ENCODE results near the gene WFIKKN1.
"Not testable (repeated sequence)": the region's sequence is repeated elsewhere in the genome, so short reads cannot be mapped to it uniquely, and the experiment has no call there.

Gene WFIKKN1

DNA sequence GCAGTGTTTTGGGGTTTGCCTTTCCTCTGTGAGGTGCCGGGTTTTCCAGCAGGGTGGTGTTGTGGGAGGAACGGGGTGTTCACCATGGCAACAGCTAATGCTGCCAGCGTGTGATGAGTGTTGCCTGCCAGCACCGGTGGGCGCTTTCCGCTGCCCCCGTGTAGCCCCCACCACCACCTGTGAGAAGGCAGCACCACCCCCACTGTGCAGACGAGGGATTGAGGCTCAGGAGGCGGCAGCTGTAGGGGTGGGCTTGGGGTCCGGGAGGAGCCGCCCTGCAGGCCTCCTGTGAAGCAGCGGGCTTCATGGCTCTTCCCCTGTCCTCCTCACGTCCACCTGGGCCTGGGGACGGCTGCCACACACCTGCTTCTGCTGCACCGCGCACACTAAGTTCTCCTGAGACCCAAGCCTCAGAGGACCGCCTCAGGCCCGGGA is 35.7 kb upstream of the WFIKKN1 start:
- DNase-seq: no peak

DNA sequence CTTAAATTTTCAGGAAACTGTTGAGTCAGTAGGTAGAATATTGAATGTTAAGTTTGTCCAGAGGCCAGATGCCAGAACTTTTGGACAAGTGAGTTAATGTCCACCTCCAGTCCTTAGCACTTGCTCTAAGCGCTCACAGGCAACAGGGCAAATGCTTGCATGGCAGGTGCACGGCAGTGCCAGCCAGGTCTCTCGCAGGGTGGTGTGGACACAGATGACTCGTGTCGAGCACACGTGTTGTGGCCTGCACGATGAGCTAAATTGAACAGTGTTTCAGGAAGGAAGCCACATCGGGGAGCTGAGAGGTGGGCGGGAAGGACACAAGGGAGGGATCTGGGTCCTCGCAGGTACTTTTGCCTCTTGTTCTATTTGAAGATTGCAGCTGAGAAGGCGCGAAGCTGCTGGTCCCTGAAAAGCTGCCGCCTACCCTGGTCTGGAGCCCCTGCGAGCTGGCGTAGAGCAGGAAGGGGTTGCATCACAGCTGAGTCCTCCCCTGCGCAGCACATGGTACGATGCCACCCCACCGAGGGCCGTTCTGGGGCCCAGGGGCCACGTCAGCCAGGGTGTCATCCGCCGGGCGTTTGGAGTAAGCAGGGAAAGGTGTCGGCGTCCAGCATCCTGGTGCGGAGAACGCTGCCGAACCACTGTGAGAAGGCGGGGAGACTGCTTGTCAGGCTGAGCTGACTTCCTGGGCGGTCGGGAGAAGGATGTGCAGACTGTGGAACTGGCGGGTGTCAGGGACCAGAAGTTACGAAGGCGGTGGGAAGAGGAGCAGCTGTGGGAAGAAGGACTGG is 34.6 kb upstream of the WFIKKN1 start:
- DNase-seq: no peak

DNA sequence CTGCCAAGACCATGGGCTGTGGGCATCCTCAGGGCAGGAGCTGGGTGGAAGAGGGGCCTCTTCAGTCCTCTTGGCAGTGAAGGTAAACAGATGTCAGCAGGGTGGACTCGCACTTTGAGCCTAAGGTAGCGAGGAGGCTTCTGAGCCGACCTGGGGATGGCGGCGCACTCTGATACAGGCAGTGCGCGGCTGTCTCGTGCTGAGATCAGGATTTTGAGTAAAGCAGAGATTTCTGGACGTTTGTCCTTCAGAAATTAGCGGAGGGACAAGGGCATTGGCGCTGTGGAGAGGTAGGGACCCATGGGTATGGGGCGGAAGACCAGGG is 34.1 kb upstream of the WFIKKN1 start:
- DNase-seq: no peak

DNA sequence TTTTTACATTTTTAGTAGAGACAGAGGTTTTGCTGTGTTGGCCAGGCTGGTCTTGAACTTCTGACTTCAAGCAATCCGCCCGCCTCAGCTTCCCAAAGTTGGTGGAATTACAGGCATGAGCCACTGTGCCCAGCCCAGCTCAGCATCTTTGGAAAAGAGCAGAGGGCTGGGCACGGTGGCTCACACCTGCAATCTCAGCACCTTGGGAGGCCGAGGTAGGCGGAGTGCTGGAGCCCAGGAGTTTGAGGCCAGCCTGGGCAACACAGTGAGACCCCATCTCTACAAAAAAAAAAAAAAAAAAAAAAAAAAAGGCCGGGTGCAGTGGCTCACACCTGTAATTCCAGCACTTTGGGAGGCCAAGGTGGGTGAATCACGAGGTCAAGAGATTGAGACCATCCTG is 33.1 kb upstream of the WFIKKN1 start:
- DNase-seq: not testable (repeated sequence)

DNA sequence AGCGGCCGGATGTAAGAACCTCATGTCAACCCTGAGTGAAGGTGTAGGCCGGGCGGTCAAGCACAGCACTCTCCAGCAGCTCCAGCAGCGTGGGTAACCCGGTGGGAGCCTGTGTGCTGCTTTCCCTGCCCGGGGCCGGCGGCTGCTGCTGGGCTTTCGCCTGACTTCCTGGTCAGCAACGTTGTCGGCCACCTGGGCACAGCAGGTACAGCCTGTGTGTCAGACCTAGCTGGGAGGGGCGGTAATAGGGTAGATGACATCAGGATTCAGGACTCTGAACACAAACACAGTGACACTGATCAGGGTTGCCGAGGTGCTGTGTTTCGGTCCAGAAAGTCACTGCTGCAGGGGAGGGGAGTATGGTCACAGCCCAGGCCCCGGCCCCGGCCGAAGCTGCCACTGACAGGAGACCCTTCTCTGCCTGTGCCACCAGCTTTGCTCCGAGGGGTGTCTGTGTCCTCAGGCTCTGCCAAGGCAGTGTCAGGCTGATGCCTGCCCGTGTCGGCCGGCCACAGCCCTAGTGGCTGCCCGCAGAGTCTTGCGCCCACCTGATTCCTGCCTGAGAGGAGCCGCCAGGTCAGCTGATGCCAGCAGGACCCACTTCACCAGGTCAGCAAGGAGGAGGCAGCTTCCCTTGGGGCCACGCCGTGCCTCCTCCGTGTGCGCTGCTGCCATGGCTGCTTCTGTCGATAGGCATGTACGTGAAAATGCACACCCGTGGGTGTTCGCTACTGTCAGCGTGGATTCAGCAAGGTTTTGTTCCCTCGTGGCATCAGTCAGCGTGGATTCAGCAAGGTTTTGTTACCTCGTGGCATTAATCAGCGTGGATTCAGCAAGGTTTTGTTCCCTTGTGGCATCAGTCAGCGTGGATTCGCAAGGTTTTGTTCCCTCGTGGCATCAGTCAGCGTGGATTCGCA is 31.7 kb upstream of the WFIKKN1 start:
- no peak for DNase-seq

DNA sequence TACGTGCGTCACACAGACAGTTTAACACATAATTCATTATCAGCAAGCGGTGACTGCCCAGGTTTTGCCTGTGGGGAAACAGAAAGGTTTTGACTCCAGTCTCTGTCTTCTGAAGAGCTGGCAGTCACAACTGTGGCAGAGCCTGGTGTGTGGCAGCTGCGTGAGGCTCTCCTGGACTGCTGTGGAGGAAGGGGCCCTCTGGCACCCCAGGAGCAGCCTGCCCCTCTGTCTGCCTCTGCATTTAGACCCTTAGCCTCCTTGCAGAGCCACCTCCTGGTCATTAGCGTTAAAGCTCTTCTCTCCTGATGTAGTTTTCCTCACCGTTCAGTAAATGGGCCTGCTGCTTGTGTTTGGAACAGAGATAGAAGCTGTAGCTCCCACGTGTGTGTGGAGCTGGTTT is 30.0 kb upstream of the WFIKKN1 start:
- no peak for DNase-seq

DNA sequence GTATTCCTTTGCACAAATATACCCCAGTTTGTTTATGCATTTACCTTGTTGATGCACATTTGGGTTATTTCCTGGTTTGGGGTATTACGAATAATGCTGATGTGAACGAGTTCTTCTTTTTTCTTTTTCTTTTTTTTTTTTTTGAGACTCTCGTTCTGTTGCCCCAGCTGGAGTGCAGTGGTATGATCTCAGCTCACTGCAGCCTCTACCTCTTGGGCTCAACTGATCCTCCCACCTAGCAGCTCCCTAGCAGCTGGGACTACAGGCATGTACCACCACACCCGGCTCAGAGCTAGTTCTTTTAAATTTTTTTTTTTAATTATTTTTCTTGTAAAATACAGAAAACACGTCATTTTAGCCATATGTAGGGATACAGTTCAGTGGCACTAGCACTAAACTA is 26.9 kb upstream of the WFIKKN1 start:
- DNase-seq: no peak

DNA sequence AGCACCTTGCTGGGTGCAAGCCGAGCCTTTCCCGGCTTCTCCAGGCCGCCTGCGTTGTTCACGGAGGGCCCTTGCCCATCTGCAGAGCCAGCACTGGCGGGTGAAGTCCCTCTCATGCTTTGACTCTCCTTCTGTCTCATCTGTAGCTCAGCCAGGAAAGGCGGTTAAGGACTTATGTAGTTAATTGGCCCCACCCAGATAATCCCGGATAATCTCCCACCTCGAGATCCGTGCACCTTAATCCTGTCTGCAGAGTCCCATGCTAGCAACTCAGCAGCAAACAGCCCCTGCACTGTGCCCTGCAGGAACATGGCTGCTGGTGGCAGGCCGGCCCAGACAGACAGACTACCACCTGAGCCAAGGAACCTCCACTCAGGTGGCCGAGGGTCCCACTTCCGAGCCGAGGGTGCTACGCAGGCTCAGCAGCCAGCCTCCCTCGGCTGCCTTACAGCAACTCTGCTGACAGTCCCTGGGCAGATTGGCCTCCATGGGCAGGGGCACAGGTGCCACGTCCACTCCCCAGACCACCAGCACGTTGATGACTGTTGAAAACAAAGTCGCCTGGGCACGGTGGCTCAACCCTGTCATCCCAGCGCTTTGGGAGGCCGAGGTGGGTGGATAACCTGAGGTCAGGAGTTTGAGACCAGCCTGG is 24.0 kb upstream of the WFIKKN1 start:
- DNase-seq: no peak

DNA sequence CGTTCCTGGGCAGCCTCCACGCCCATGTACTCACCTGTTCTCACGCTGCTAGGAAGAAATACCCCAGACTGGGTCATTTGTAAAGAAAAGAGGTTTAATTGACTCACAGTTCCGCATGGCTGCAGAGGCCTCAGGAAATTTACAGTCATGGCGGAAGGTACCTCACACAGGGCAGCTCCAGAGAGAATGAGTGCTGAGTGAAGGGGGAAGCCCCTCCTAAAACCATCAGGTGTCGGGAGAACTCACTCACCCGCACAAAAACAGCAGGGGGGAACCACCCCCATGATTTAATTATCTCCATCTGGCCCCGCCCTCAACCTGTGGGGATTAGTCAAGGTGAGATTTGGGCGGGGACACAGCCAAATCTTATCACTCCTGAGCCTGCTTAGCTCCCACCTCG is 22.8 kb upstream of the WFIKKN1 start:
- DNase-seq: no peak

DNA sequence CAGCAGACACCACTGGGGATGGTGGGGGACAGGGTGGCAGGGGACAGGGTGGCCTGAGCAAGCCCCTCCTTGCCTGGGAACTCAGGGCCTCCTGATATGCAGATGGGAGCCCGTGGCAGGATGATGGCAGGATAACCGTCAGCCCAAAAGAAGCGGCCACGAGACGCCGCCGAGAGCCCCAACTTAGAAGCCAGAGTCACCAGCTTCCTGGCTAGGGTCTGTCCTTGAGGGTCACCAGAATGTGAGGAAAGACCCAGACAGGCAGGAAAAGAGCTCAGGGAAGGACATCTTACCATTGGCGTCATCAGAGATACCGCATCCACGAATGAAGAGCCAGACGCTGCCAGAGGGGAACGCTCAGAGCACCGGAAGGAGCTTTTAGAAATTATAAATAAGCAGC is 21.5 kb upstream of the WFIKKN1 start:
- no peak for DNase-seq

DNA sequence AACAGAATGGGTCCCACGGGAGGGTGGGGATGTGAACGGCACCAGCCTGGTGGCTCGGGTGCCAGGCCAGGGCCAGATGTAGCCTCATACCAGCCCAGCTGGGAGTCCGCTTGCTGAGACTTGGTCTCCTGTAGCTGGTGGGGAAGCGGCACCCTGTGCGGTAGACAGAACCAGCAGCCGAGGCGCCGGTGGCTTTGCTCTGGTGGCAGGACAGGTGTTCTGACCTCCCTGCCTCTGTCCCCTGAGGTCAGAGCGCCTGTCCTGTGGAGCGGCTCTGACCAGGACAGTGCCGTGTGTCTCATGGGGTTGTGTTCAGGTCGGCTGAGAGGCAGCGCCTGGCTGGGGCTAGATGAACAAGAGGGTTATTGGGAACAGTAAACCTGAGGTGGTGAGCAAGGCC is 20.8 kb upstream of the WFIKKN1 start:
- DNase-seq: no peak

DNA sequence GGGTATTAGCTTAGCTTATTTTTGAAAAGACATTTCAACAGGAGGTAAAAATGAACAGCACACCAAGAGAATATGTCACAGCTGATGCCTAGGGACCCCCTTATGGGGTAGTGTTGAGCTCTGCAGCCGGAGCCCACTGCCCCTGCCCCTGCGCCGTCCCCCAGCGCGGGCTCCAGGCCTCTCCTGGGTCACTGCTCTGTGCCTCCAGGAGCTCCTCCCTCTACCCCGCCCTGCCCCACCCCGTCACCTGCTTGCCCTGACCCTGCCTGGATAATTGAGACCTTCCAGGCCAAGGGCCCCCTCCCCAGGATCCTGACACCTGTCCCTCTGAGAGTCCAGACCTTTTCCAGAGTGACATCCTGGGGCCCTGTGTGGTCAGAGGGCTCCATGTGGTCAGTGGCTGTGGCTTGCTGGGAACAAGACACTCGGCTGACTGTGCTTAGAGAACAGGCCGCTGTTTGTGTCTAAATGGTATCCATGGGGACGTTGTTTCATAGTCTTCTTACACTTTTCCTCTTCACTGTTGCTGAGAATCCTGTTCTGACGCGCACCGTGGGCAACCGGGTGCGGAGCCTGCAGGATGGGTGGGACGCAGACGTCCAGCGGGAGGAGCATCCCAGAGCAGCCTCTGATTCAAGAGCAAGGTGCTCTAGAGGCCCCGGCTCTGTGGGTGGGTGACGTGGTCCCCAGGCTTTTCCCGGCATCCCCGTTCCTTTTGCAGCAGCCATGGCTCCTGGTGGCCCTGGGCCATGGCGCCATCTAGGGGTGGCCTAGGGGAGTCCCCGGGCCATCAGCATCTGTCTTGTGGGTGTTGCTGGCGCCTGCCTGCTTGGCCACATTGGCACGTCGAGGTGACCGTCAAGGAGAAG is 20.0 kb upstream of the WFIKKN1 start:
- DNase-seq: peak in 4 of 5 experiments; percentile 23 to 45 (median 38)

DNA sequence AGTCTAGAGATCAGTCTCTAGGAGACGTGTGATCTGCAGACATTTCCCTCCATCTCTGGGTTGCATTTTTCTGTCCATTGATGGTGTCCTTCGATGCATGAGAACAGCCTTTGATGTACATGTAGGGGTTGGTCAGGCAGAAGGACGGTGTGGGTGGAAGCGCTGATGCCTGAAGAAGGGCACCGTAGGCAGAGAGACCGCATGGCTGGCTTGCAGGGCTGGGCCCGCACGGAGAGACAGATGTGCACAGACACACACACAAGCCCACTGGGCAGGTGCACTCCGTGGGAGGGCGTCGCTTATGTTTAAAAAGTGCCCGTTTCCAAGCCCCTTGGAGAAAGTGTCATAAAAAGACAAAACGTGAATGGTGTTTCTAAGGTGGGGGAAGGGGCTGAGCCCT is 15.7 kb upstream of the WFIKKN1 start:
- DNase-seq: no peak

DNA sequence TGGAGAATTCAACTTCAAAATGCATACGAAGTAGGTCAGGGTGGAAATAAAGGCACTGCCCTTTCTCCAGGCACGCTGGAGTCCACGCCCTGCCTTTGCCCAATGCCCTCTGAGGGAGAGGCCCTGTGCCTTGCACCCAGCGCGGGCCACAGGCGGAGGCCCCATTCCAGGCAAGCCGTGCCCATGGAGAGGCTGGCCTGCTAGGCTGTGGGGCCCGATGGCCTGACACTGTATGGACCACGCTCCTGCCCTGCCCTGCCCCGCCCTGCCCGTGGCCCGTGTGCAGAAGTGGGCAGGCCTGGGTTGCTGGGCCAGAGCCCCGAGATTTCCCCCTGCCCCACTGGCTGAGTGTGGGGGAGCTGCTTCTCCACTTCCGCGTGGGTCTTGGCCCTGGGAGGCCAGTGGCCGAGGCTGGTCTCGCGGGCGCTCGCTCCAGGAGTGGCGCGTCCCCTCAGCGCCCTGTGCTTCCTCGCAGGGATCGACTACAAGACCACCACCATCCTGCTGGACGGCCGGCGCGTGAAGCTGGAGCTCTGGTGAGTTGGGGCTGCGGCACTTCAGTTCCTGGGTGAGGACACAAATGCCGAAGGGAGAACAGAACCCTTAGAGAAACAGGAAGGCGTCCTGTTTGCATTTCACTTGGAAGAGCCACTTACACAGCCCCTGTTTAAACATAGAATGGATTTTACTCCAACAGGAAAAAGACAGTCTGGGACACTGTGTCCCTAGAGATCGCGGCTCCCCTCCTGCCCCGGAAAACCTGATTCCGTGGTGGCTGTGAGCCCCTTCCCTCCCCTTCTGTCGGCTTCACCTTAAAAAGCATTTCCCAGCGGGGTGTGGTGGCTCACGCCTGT is 13.8 kb upstream of the WFIKKN1 start:
- no peak for DNase-seq

DNA sequence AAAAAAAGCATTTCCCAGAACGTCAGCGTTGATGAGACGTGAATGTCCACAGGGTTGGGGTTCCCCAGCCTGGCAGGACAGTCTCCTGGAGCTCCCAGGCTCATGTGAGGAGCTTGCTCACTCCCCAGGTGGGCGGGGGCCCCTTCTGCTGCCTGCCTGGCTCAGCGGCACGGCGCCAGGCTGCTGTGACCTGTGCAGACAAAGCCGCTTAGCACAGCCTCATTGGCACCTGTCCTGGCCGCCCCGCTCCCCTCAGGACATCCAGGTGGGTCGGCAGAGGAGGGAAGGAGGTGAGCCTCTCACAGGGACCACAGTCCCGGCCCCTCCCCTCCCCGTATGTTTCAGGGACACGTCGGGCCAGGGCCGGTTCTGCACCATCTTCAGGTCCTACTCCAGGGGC is 12.9 kb upstream of the WFIKKN1 start:
- no peak for DNase-seq

DNA sequence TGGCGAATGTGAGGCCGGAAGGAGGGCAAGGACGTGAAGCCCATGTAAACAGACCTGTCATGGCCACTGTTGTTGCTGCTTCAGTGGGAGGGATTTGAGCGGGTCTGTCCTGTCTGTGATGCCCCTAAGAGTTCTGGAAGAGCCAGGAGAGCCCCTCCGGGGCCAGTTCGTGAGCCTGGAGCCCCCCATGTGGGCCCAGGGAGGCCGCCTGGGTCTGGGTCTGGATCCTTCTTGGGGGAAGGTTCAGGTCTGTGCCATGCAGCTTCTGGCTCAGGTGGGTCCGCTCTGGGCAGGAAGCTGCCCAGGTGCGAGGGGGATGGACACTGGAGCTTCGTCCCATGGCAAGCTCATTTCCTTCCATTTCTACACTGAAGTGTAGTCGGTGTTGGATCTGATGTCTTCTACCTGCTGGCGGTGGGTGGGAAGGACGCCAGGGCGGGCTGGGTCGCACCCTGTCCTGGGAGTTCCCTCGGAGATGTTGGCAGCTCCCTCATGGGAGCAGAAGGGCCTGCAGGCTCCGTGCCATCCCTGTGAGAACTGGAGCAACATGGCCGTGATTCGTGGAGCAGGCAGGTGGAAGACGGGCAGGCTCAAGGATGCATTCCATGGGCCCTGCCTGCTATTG is 11.2 kb upstream of the WFIKKN1 start:
- DNase-seq: no peak

DNA sequence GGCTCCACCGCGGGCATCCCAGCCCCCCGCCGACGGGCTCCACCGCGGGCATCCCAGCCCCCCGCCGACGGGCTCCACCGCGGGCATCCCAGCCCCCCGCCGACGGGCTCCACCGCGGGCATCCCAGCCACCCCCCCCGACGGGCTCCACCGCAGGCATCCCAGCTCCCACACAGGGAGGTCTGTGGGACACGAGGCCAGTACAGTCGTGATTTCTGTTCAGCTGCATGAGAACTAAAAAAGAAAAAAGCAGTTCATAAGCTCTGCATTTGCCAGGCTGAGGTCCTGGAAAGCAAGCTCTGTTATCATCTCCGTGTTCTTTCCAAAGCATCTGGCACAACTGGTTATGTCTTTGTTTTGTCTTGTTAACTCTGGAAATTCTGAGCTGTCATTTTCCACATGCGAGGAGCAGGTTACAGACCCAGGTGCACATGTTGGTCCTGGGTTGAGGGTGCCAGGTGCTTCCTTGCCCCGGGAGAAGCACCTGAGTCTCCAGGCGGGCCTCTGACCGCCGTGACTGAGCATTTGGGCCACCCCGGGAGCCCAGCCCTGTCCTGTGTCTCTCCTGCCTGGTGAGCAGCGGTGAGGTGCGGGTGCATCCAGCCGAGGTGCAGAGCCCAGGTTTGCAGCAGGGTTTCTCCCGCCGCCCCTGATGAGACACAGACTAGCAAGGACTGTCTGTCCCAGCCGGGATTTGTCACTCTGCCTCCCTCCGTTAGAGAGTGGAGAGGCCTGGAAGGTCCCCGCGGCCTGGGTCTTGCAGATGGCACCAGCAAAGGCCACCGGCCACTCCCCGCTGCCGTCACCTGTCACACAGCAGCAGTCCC is 9.9 kb upstream of the WFIKKN1 start:
- no peak for DNase-seq

DNA sequence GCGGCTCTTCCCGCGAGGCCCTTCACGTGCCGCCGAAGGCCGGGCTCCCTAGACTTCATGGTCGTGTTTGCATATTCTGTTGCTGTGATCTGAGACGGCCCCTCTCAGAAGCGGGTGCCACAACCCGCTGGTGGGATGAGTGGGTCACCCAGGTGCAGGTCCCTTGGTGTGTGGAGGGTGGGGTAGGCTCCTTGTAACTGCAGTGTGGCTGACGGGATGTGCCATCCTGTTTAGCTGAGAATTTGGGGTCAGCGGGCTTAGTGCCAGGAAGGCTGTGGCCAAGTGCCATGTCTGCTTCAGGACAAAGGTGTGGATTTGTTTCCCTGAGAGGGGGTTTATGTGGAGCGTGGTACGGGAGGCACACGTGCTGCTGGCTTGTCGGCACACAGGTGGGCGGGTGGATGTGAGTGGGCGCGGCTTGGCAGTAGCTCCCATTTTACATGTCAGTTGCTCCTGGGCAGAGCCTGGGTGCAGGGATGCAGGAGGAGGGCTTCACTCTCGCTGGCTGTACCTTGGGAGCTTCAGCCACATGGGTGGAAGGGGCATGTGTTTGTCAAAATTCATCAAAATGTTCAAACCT is 9.2 kb upstream of the WFIKKN1 start:
- no peak for DNase-seq

DNA sequence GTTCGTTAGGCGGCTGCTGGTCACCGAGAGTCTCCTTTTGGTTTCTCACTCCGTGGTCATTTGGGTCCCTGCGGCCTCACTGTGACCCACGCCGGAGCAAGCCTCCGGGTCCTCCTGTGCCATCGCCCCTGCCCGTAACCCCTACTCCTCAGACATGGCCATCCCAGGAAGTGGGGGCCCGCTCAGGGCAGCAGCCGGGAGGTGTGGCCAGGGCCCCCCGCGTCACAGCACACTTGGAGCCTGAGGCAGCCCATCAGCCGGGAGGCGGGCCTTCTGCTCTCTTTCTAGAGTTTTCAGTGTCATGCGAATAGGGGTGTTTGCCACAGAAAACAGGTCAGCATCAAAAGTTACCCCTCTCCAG is 7.9 kb upstream of the WFIKKN1 start:
- DNase-seq: no peak

DNA sequence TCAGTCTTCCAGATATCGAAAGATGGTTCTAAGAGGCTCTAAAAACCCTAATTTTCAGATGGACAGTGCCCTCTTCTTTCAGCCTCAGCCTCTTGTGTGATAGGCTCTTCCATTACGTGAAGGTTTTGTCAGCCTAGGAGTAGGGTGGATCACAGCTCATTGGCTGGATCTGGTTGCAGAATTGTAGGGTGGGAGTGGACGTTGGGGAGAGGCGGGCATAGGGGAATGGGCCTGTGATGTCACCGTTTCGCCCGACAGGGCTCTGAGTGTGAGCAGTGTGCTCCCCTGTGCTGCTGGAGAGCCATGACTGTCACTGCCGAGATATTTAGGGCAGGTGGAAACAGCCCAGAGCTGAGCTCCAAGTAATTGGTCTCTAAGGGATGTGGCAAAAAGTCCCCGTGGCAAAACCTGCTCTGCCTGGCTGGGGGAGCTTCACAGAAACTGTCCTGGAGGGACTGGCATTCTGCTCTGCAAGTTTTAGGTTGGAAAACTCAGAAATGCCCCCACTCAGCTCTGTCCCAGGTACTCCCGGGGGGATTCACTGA is 6.2 kb upstream of the WFIKKN1 start:
- DNase-seq: no peak
